B cell (primary cell): ENCODE results near the gene DCLK1.

Experiments
- CTCF ChIP-seq: fragments of 200-600 bp; IDR thresholded peaks from one replicate; pipeline ENCODE4 v1.8.0; 2022; ENCODE audit warnings: antibody characterized with exemption, mild to moderate bottlenecking
- EZH2 ChIP-seq: IDR thresholded peaks from 2 replicates; pipeline ENCODE4 v1.6.1; 2012; ENCODE audit warnings: borderline replicate concordance, low read depth, mild to moderate bottlenecking, moderate library complexity, low read length; ENCODE audit not compliant: insufficient read depth, poor library complexity, severe bottlenecking

GRCh38 chr13:35854286-35854685 is 276.9 kb downstream of the DCLK1 start:
- TF ChIP-seq CTCF: no peak
- TF ChIP-seq EZH2: no peak
